CD1c-positive myeloid dendritic cell (primary cell): ENCODE measurements around the gene RRBP1.
"Not testable (repeated sequence)": the region's sequence is repeated elsewhere in the genome, so short reads cannot be mapped to it uniquely, and the experiment has no call there.

Experiments
- DNase-seq: peaks from one replicate; pipeline ENCODE4 v3.0.0-alpha.2; 2016; ENCODE audit errors: extremely low spot score

The RRBP1 gene

GRCh38 chr20:17708675-17709360 lies 26.8 kb upstream of the RRBP1 start:
- no peak for DNase-seq

DNA sequence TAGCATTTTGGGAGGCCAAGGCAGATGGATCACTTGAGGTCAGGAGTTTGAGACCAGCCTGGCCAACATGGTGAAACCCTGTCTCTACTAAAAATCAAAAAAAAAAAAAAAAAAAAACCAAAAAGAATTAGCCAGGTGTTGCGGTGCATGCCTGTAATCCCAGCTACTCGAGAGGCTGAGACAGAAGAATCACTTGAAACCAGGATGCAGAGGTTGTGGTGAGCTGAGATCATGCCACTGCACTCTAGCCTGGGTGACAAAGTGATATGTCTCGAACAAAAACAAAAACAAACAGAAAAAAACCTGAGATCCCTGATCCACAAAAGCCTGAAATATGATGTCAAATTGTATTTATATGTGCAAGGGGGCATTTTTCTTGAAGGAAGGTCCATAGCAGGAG lies 25.9 kb upstream of the RRBP1 start:
- DNase-seq: not testable (repeated sequence)

DNA sequence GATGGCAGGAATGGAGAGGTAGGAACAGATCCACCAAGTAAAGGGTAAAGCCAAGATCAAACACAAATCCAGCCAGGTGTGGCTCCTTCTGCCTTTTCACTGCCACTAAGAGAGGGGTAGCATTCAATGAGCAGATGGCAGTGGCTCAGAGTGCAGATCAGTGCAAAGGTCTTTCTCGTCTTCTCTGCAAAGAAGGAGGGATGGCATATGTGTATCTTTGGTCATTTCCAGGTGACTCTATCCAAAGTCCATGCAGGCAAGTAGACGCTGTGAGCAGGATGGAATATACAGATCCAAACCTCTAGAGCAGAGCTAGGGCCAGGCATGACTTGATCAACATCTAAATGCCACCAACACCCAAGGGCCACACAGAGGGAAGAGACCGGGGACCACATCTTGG lies 24.6 kb upstream of the RRBP1 start:
- DNase-seq: no peak

GRCh38 chr20:17705916-17706315 lies 23.9 kb upstream of the RRBP1 start:
- no peak for DNase-seq

DNA sequence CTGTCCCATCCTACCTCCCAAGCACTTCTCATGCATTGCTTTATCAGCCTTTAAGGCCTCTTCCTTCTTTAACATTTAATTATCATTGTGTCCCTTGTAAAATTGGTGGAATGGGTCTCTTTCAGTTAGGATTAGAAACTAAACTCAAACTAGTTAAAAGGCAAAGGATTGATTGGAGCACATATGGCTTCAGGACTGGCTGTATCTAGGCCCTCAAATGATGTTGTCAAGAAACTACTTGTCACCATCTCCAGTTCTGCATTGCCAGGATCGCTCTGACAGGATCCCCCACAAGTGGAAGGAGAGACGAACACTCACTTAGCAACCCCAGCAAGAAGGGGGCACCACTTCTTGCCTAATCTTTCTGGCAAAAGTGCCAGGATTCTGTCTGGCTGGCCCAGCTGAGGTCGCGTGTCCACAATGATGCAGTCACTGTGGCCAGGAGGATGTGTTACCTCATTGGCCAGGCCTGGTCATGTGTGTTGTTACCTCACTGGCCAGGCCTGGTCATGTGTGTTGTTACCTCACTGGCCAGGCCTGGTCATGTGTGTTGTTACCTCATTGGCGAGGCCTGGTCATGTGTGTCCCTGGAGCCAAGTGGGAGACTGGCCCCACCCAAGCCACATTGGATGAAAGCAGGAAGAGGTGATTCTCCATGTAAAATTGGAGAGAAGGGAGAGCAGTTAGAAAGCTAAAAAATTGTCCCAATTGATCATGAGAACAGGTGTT lies 22.7 kb upstream of the RRBP1 start:
- no peak for DNase-seq

- no peak for DNase-seq
Observed at GRCh38 chr20:17701826-17702225, 19.8 kb upstream of the RRBP1 start.

GRCh38 chr20:17700637-17701036 lies 18.6 kb upstream of the RRBP1 start:
- no peak for DNase-seq

- DNase-seq: no peak
Observed at GRCh38 chr20:17699931-17700351, 17.9 kb upstream of the RRBP1 start, which contains the start of gene BANF2. BANF2 (plus strand) TSS chr20:17699966; CDS start chr20:17725026, 25,060 bp downstream.

- no peak for DNase-seq
Observed at GRCh38 chr20:17698384-17698783, 16.3 kb upstream of the RRBP1 start.

DNA sequence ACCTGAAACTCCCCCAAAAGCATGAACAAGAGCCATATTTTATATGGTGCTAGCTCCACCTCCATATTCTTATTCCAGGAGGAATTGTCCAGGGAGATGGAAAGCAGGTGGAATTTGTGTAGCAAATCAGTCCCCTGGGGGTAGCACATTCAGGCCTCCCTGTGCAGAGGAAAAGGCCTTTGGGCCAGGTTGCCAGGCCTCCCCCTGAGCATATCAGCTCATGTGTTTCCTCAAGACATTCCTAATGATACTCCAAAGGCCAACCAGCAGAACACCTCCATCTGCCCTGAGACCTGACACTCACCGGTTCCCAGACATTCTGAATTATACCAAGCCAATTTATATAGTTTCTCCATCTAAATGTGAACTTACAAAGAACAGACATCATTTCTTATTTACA lies 15.1 kb upstream of the RRBP1 start:
- no peak for DNase-seq

- no peak for DNase-seq
Observed at GRCh38 chr20:17696287-17696686, 14.2 kb upstream of the RRBP1 start.

DNA sequence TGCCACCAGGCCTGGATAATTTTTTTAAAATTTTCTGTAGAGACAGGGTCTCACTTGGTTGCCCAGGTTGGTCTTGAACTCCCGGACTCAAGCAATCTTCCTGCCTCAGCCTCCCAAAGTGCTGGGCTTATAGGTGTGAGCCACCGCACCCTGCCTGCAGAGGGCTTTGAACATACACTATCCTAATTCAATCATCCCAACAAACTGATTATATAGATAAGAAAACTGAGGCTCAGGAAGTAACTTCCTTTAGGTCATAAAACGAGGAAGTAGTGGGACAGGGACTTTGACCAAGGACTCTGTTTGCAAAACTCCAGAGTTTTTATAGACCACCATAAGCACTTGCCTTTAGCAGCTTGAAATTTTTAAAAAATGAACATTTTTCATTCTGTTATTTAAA lies 12.7 kb upstream of the RRBP1 start:
- DNase-seq: no peak

- no peak for DNase-seq
Observed at GRCh38 chr20:17693444-17694001, 11.5 kb upstream of the RRBP1 start.

DNA sequence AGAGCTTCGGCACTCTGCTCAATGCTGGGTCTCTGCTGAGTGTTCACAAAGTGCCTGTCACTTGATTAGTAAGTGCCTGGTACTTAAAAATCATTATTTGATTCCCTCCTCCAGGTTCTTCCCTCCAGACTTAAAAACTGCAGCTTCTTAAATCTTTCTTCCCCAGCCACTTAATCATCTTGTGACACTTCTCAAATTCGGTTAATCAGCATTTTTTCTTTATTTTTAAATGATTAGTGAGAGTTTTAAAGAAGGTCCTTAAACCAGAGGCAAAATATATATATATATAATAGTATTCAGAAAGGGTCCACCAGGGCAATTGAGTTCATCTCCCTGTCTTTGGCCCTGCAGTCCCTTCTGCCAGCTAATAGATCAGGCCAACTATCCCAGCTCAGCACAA lies 9.7 kb upstream of the RRBP1 start:
- DNase-seq: no peak

- no peak for DNase-seq
Observed at GRCh38 chr20:17690144-17690543, 8.1 kb upstream of the RRBP1 start.

DNA sequence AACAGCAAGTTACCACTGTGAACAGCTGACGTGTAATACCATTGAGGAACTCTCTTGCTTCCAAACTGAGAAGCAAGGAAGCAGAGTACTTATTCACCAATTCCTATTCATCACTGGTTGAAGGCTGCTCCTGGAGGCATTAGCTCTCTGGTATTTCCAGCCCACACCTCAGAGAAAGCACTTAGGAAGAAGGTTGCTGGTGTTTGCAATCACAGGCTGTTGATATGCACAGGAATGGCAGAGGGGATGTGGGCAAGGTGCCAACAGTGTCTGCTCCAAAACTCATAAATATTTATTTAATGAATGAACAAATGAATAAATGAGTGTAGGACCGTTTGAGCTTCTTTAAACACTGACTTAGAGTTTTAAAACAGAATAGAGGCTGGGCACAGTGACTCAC lies 6.9 kb upstream of the RRBP1 start:
- no peak for DNase-seq

GRCh38 chr20:17687800-17688199 lies 5.8 kb upstream of the RRBP1 start:
- no peak for DNase-seq

DNA sequence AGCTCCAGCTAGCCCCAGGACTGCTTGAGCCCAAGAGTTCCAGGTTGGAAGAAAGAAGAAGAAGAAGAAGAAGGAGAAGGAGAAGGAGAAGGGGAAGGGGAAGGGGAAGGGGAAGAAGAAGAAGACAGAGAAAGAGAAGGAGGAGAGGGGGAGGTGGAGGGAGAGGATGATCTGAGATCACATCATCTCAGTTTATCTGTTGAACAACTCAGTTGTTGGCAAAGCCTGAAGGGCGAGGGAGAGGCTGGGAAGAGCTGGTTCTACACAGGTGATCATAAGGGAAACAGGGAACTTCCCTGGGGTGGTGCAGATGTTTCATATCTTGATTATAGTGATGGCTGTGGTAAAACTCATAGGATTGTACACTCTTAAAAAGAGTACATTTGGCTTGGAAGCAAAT lies 3.1 kb upstream of the RRBP1 start:
- DNase-seq: no peak

GRCh38 chr20:17684077-17684888 lies 2.2 kb upstream of the RRBP1 start:
- no peak for DNase-seq

DNA sequence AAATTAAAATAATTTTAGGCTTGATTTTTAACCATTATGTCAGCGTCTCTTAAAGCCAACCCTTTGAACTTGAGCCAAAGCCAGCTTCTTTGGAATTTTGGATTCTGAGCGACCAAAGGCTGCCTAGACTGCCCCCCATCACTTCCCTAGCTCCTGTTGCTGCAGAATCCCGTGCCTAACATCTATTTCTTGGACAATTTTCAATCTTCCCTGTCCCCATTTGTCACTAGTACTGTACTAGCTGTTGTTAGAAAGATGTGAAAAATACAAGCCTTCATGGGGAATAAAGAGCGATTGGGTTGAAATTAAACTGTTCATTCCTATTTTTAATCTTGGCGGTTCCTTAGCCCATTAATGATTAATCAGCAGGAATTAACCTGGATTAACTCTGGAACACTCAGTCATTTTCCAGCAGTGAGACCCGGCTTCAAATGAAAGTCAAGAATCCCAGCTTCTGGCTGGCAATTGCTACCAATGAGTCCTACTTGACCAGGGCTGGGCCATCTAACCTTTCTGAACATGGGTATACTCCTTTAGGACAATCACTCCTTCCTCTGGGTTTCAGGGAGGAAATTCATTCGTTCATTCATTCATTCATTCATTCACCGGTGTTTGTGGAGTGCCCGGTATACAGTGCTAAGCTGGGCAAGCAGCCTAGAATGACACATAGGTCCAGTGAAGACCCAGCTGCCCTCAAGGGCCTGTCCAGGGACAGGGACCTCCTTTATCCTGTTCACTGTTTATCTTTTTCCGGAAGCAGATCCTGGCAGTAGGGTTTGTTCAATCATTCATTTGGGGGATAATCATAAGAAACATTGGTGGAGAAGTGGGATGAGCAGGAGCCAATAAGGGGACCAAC lies 1.4 kb upstream of the RRBP1 start:
- DNase-seq: no peak

DNA sequence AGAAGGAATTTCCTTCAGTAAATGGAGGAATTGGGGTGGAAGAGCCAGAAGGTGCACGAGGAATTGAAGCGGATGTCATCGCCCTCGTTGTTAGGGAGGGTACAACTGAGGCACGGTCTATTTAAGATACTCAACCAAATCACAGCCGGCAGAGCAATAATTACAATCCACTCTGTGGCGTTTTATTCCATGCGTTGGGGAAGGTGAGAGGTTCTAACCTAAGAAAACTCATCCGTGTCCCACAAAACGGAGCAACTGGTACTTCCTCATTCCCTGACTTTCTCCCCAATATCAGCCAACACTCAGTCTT lies 802 bp upstream of the RRBP1 start:
- DNase-seq: no peak

GRCh38 chr20:17681726-17682102 lies 328 bp downstream of the RRBP1 start:
- DNase-seq: no peak
